Uterus (tissue), 2 donors: ENCODE results near the gene PHF5A.

Experiments used
- CTCF ChIP-seq, 4 experiments: fragments of 200-600 bp in 2 of 4; fragments of 450-650 bp in 2 of 4; sonication (generic) in 2 of 4; IDR thresholded peaks; one replicate each; pipeline ENCODE4 v1.5.1; 2016 to 2019; ENCODE audit warnings: antibody characterized with exemption in 4 of 4, mild to moderate bottlenecking in 2 of 4, moderate library complexity in 1 of 4
- POLR2A ChIP-seq, 2 donors: fragments of 450-650 bp; IDR thresholded peaks; one replicate each; pipeline ENCODE4 v1.6.1; 2016; ENCODE audit warnings: antibody characterized with exemption in 2 of 2, mild to moderate bottlenecking in 1 of 2, moderate library complexity in 1 of 2

DNA sequence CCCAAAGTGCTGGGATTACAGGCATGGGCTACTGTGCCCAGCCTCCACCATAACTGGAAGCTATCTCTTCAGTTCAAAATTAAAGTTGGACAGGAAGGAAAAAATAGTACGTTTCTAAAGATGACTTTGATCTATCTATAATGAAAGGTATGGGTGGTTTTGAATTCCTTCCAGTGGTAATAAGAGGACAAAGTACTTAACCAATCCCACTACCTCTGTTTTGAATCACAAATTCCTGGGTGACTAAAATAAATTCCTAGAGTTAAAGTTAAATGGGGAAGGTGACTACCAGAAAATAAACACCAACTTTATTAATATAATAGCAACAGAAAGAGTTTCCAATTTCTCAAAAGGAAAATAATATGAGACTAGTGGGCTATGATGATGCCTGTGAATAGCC, 9.1 kb downstream of the PHF5A start:
- no peak for TF ChIP-seq CTCF (IDR thresholded peaks at IDR 0.05)
- no peak for TF ChIP-seq POLR2A (IDR thresholded peaks at IDR 0.05)
